SK-N-SH (cell line): Measurements from ENCODE around the gene MLLT11.

Source experiments
- EZH2phosphoT487 ChIP-seq: fragments of 200-600 bp; sonication (generic); IDR thresholded peaks from 2 replicates; pipeline ENCODE4 v1.6.1; 2017; ENCODE audit warnings: low read depth, mixed run types, mild to moderate bottlenecking, antibody characterized with exemption, moderate library complexity, borderline replicate concordance
- FOSL2 ChIP-seq: IDR thresholded peaks from 2 replicates; pipeline ENCODE4 v1.4.0; 2012; ENCODE audit warnings: low read depth, mild to moderate bottlenecking, moderate library complexity, borderline replicate concordance
- GABPA ChIP-seq: IDR thresholded peaks from 2 replicates; pipeline ENCODE4 v1.4.0; 2012; ENCODE audit warnings: low read depth, mild to moderate bottlenecking
- MEF2A ChIP-seq: IDR thresholded peaks from 2 replicates; pipeline ENCODE4 v1.4.0; 2012; ENCODE audit warnings: low read depth, borderline replicate concordance
- NRF1 ChIP-seq: IDR thresholded peaks from 2 replicates; pipeline ENCODE4 v1.6.1; 2012; ENCODE audit warnings: low read depth, mild to moderate bottlenecking, low read length
- RAD21 ChIP-seq: IDR thresholded peaks from 2 replicates; pipeline ENCODE4 v1.6.1; 2012; ENCODE audit warnings: mild to moderate bottlenecking, low read length
- RXRA ChIP-seq: IDR thresholded peaks from 2 replicates; pipeline ENCODE4 v1.4.0; 2012; ENCODE audit warnings: low read depth, mild to moderate bottlenecking, borderline replicate concordance
- YY1 ChIP-seq: IDR thresholded peaks from 2 replicates; pipeline ENCODE4 v1.4.0; 2012; ENCODE audit warnings: low read depth, mild to moderate bottlenecking
- TF ChIP-seq, protein P1 (sequence below): IDR thresholded peaks from 2 replicates; pipeline ENCODE4; 2012
- TF ChIP-seq, protein P2 (sequence below): IDR thresholded peaks from 2 replicates; pipeline ENCODE4 v1.4.0; 2012; ENCODE audit warnings: low read depth
- TF ChIP-seq, protein P3 (sequence below): fragments of 200-600 bp; sonication (generic); IDR thresholded peaks from 2 replicates; pipeline ENCODE4 v1.6.1; 2017; ENCODE audit warnings: antibody characterized with exemption, mild to moderate bottlenecking, moderate library complexity

DNA sequence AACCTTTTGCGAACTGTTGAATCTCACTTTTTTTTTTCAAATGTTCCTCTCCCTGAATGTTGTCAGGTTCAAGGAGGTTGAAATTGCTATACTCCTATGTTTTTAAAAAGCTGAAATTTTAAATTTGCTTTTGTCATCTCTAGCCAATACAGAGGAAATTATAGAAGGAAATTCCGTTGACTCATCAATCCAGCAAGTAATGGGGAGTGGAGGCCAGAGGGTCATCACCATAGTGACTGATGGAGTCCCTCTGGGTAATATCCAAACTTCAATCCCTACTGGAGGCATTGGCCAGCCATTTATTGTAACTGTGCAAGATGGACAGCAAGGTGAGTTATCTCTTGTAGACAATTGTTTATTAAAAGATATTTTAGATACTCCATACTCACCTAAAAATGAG is 46.7 kb downstream of the MLLT11 start:
- TF ChIP-seq, protein P1, sequence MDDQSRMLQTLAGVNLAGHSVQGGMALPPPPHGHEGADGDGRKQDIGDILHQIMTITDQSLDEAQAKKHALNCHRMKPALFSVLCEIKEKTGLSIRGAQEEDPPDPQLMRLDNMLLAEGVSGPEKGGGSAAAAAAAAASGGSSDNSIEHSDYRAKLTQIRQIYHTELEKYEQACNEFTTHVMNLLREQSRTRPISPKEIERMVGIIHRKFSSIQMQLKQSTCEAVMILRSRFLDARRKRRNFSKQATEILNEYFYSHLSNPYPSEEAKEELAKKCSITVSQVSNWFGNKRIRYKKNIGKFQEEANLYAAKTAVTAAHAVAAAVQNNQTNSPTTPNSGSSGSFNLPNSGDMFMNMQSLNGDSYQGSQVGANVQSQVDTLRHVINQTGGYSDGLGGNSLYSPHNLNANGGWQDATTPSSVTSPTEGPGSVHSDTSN: no peak
- TF ChIP-seq NRF1 (no peak), FOSL2 (no peak), MEF2A (no peak), EZH2phosphoT487 (no peak), RAD21 (no peak), GABPA (no peak), YY1 (no peak), RXRA (peak; percentile 34; the same call in 1 of the 2 replicates)
- TF ChIP-seq, protein P2, sequence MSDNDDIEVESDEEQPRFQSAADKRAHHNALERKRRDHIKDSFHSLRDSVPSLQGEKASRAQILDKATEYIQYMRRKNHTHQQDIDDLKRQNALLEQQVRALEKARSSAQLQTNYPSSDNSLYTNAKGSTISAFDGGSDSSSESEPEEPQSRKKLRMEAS: no peak
- TF ChIP-seq, protein P3, sequence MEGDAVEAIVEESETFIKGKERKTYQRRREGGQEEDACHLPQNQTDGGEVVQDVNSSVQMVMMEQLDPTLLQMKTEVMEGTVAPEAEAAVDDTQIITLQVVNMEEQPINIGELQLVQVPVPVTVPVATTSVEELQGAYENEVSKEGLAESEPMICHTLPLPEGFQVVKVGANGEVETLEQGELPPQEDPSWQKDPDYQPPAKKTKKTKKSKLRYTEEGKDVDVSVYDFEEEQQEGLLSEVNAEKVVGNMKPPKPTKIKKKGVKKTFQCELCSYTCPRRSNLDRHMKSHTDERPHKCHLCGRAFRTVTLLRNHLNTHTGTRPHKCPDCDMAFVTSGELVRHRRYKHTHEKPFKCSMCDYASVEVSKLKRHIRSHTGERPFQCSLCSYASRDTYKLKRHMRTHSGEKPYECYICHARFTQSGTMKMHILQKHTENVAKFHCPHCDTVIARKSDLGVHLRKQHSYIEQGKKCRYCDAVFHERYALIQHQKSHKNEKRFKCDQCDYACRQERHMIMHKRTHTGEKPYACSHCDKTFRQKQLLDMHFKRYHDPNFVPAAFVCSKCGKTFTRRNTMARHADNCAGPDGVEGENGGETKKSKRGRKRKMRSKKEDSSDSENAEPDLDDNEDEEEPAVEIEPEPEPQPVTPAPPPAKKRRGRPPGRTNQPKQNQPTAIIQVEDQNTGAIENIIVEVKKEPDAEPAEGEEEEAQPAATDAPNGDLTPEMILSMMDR: no peak
